Stimulated activated CD4-positive, alpha-beta T cell treated with anti-CD3 and anti-CD28 coated beads, Interleukin-4, amount 100 ng/mL, for 1 hour (primary cell): ENCODE data around the gene EFCAB7.
"Not testable (repeated sequence)": the region's sequence is repeated elsewhere in the genome, so short reads cannot be mapped to it uniquely, and the experiment has no call there.

Experiments used
- DNase-seq: peaks from one replicate; pipeline ENCODE4 v3.0.0-alpha.2; 2020

The EFCAB7 gene

DNA sequence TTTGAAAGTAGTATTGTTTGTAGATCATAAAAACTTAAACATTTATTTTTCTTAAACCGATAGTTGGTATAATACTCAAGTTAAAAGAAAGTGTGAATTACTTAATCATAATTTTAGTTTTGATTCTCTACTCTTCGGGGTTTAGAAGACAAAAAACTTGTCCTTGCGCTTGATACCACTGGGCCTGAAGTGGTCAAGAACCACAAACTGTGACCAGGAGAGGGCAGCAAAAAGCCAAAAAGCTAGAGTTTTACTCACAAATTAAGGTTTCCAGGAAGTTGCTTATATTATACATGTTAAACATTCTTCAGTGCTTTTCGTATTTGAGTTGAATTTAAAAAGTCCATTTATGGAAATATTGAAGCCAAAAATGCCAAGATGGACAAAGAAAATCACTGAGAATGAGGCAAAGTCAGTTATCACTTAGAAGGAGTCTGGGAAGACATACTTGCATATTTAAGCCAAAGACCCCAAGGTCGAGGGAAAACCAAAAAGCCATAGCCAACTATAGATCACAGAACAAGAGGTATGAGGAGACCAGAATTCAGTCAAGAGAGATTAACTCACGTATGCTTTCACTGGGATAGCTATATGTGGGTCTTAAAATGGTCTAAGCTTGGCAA, 34.2 kb downstream of the EFCAB7 start:
- no peak for DNase-seq

DNA sequence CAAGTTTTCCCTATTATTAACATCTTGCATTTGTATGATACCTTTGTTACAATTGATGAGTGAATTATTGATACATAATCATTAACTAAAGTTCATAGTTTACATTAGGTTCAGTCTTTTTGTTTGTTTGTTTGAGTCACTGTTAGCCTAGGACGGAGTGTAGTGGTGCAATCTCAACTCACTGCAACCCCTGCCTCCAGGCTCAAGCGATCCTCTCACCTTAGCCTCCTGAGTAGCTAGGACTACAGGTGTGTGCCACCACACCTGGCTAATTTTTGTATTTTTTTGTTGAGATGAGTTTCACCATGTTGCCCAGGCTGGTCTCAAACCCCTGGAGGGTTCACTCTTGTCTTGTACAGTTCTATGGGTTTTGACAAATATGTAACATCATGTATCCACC, 36.0 kb downstream of the EFCAB7 start:
- DNase-seq, result no peak

DNA sequence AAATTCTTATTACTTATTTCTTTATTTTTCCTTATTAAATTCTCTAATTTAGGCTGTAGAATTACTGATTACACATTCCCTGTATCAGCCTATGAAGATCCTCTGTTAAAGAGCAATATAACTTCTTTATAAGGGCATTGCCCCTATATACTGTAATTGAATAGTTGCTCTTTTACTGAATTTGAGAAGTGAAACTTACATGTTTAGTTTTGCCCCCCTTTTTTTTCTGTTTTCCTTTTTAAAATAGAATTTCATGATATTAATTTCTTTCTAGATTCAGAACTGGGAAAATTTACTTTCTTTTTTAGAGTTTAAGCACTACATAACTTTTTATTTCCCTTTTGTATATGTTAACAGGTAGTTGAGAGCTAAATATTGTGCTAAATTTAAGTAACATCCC, 40.4 kb downstream of the EFCAB7 start:
- no peak for DNase-seq

DNA sequence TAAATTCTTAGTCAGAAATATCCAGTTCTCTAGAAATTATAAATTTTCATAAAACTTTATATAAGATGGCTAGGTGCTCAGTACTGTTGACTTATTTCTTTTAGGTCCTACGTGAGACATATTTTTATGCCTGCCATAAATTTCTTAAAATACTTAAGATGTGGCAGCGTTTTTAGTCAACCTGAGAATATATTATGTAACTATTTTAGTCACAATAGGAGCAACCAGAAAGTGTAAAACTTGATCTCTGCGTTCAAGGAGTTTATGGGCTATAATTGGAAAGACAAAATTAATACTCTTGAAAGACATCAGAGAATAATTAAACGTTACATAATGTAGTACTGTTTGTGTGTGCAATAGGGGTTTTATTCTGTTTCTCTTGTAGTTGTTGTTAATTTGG, 45.7 kb downstream of the EFCAB7 start:
- no peak for DNase-seq

DNA sequence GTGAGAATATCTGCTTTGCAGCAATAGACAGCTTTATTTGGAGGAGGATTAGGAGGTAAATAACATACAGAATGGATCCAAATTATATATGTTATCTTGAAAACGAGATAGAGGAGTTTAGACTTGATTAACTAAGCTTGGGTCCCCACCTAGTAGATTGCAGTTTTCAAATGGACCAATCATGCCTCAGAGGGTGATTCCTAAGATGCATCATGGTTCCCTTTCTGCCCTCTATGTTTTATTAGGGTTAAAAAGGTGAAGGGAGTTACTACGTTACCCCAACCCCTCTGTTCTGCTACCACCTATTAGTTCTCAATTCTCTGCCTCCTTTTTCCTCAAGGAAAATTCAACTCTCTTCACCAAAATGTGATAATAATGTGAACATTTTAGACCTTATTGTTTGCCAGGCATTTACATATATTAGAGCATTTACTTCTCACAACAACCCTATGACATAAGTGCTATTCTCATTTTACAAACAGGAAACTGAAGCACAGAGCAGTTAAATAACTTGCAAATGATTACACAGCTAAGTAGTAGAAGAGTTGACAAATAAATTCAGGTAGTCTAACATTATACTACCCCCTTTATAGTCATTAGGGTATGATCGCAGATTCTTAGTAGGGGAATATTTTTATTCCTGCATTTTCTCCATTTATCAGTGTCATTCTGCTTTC, 46.5 kb downstream of the EFCAB7 start:
- no peak for DNase-seq

DNA sequence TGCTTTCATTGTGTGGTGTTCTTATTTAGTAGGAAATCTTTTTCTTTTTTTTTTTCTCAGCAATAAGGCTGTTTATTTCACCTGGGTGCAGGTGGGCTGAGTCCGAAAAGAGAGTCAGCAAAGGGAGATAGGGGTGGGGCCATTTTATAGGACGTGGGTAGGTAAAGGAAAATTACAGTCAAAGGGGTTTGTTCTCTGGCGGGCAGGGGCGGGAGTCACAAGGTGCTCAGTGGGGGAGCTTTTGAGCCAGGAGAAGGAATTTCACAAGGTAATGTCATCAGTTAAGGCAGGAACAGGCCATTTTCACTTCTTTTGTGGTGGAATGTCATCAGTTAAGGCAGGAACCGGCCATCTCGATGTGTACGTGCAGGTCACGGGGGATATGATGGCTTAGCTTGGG, 49.4 kb downstream of the EFCAB7 start:
- DNase-seq, result not testable (repeated sequence)

DNA sequence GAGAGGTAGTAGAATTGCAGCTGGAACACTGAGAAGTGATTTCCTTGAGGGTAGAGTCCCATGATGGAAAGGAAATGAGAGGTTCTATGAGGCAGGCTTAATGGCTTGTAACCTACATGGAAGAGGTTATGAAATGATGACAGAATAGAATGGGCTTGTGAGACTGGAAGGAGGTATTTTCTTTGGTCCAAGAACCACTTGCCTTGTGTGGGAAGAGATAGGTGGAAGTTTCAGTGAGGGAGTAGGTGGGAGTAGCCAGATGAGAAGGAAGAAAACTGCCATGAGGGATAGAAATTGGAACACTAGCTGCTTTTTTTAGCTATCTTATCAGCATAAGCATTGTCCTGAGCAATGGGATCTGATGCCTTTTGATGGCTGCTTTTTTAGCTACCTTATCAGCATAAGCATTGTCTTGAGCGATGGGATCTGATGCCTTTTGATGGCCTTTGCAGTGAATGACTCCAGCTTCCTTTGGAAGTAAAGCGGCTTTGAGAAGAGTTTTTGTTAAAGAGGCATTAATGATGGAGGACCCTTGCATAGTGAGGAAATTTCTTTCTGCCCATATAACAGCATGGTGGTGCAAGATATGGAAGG, 51.0 kb downstream of the EFCAB7 start:
- DNase-seq, result not testable (repeated sequence)

DNA sequence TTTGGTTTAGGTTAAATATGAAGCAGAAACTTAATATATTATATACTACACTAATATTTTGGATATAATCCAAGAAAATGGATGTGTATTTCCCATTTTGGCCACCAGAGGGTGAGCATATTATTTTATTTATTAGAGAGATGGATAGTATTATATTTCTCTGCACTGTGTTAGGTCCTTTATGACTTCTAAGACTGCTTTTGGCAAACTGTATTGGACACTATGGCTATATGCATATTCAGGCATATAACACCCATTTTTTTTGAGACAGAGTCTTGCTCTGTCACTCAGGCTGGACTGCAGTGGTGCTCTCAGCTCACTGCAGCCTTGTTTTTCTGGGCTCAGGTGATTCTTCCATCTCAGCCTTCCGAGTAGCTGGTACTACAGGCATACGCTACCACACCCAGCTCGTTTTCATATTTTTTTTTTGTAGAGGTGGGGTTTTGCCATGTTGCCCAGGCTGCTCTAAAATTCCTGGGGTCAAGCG, 52.1 kb downstream of the EFCAB7 start:
- no peak for DNase-seq

DNA sequence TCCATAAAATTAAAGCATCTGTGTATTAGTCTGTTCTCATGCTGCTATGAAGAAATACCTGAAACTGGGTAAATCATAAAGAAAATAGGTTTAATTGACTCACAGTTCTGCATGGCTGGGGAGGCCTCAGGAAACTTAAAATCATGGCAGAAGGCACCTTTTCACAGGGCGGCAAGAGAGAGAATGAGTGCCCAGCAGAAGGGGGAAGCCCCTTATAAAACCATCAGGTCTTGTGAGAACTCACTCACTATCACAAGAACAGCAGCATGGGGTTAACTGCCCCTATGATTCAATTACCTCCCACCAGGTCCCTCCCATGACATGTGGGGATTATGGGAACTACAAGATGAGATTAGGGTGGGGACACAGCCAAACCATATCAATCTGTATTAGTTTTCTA, 63.0 kb downstream of the EFCAB7 start:
- not testable (repeated sequence) for DNase-seq

DNA sequence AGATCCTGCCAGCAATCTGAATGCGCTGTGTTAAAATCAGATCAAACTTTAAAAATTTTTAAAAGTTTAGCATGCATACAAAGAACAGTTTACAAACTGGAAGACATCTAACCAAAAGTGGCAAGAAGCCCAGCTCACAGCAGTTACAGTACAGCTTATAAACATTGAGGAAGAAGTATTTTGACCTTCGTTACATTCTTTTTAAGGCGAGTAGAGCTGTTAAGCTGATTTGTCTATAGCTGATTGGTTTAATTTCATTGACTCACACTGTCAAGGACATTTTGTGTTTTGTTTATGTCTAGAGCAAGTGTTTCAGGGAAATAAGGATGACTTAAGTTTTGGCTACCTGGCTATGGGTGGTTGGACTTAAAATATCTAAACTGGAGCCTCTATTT, 66.8 kb downstream of the EFCAB7 start:
- no peak for DNase-seq

DNA sequence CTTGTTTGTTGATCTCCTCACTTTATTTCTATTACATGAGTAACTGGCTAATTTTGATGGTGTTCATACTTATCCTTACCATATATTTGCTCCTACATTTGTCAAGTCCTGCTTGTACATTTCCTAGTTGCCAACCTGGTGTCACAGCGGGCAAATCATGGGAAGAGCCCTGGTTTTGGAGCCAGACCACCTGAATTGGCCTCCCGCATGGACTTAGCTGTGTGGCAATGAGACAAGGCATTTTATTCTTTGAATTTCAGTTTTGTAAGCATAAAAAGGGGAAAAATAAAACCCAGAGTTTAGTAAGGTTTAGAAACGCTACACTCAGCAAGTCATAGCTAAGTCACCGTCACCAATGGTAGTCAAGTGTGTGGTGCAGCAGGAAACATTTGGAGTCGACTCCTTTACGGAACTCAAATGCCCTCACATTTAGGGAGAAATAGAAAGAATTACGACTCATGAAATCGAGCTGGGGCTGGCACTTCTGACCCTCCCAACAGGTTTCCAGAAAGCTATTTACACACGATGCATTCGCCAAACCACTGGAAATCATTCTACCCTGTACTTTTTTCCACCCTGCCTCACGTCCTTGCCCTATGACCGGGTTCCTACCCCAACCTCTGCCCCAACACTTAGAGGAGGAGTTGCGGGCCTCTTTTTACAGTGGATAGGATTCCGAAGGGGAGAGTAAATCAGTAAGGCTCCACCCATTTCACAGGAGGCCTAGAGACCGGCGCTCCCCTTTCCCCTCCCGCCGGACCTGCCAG, 69.4 kb downstream of the EFCAB7 start:
- DNase-seq, result no peak

DNA sequence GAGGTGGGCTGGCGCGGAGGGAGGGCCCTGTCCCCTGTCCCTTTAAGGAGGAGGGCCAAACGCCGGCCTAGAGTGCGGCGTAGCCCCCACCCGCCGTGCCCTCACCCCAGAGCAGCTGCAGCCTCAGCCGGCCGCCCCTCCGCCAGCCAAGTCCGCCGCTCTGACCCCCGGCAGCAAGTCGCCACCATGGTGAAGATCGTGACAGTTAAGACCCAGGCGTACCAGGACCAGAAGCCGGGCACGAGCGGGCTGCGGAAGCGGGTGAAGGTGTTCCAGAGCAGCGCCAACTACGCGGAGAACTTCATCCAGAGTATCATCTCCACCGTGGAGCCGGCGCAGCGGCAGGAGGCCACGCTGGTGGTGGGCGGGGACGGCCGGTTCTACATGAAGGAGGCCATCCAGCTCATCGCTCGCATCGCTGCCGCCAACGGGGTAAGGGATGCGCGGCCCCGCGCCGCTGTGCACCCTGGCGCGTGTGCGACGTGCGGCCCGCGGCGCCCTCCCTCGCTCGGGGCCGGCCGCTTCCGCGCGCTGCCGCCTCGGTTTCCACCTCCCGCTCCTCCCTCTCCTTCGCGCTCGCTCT, 70.1 kb downstream of the EFCAB7 start, which contains the start of gene PGM1:
Gene PGM1, plus strand, starts transcription at position 109 of the 583 bp plus-strand sequence. Its CDS starts 78 bp downstream, at position 187.
- peak; percentile 78 for DNase-seq

DNA sequence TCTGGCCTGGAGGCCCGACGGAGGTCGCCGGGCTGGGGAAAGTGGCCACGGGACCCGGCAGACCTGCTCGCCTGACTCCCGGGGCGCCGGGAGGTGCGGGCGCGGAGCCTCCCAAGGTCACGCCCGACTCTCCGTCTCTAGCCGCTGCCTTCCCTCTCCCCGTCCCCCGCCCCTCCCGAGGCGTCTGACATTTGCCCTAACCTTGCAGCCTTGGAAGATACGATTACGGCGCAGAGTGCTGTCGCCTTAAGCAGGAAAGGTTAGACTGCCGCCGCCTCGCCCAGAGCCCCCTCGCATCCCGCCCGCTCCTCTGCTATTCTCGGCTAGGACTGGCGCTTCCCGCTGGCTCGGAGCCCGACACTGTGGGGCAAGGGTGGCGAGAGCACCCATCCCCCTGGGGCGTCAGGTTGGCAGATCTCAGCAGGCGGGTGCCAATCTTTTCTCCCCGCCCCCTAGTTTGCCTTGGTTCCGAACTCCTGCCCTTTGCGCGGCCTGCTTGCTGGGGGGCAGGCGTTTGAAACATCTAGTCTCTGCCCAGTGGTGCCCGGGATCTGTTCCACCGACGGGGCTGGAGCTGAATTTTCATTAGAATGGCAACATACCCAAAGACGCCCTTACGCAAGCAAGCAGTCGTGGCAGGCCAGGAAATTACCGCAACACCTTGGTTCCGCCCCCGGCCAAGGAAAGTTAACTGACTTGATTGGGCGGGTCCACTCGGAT, 70.7 kb downstream of the EFCAB7 start:
- peak; percentile 72 for DNase-seq

DNA sequence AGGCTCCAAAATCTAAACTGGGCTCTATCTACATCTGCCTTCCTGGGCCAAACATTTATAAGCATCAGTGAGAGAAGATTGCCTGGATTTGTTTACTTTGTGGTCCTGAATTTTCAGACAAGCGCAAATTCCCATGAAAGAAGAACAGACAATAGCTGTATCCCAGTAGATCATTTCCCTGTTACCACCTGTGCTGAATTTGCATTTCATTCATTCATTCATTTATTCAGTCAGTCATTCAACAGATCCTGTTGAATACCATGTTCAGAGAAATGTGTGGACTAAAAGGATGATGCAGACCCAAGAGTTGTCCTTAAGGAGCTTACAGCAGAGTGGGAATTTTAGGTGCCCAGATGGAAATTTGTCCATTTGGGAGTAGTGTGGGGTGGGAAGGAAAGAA, 72.1 kb downstream of the EFCAB7 start:
- DNase-seq, result no peak

DNA sequence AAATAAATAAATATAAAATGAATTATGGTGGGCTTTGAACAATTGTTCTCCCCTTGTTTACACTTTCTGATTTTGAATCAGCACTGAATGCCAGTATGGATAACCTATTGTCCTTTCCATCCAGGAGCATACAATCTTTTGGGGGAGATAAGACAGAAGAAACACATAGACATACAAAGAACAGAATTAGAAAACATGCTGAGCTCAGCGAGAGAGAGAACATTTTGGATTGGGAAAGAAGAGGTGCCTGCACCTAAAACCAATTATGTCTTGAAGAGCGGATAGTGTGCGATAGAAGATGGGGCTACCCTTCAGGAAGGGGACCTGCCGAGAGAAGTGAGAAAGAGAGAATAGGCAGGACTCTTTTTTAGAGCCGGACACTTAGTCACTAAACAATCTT, 76.5 kb downstream of the EFCAB7 start:
- no peak for DNase-seq

DNA sequence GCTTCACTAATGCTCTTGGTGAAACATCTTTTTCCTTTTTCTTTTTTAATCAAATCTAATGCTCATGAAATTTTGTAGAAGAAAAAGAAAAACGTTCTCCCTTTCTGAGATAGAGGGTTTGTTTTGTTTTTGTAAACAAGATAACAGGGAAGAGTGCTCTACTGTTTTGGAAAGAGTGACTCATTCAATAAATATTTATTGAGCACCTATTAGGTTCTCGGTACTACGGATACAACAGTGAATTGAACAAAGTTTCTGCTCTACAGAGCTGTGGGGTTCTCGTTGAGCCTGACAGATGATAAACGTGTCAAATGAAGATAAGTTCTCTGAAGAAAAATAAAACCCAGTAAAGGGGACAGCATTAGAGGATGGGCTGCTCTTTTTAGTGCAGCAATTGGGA, 76.9 kb downstream of the EFCAB7 start:
- no peak for DNase-seq

DNA sequence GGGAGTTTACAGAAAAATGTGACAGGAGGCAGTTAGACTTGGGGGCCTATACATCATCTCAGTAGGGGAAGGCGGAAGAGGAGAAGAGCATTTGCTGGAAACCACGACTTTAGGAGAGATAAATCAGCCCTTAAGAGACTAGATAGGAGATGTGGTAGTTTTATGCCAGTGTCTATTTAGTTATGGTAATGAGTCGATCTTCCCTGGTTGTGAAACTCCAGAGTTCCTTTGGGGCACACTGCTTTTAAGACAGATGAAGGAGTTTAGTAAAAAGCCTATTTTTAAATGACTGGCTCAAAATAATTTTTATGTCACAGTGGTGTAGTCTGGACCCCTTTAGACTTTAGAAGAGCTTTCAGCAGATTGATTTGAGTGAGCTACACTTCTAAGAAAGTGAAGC, 77.7 kb downstream of the EFCAB7 start:
- DNase-seq, result no peak

DNA sequence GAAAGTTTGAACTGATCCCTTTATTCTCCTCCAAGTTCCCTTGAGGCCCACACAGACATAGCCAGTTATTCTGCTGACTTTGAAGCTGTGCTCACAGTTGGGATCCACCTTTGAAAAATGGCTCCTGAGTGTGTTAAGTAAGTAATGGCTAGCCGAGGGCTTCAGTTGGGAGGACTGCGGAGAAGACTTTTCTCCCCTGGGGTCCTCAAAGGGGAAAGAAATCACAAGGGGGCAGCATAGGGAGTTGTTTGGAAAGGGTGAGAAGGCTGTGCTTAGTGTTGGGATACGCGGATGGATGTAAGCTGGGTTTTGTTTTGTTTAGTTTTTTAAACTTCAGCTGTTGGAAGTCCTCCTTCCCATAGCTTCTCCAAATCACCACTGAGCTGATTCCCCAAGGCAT, 78.1 kb downstream of the EFCAB7 start:
- no peak for DNase-seq

DNA sequence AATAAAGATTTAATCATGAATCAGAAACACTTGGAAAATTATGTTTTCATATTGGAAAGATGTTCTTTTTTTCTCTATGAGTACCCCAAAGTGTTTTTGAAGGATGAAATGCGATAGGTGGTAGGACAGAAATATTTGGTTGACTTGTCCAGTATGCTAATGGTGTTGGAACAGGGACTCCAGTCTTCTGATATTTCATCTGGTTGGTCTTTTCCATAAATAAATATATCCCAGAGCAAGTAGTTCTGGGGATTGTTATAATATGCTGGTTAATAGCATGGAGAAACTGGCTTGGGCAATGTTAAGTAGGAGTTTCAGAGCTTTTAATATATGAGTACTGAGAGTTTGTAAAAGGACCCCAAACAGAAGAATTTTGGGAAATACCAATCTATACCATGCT, 78.6 kb downstream of the EFCAB7 start:
- no peak for DNase-seq

DNA sequence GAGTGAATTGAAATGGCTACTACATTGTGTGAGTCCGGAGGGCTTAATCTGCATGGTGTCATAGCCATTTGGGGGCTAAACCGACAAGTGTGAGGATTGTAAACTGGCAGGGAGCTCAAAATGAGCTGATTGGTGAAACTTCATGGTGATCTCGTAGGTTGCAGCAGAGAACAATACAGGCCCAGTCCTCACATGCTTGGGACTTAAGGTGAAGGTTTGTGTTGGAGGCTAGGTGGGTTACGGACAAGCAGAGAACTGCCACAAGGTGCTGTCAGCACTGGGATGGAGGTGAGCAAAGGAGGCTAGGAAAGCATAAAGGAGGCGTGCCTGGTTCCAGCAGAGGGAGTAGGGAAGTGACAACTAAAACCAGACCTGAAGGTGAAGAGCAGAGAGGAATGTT, 79.3 kb downstream of the EFCAB7 start:
- no peak for DNase-seq

DNA sequence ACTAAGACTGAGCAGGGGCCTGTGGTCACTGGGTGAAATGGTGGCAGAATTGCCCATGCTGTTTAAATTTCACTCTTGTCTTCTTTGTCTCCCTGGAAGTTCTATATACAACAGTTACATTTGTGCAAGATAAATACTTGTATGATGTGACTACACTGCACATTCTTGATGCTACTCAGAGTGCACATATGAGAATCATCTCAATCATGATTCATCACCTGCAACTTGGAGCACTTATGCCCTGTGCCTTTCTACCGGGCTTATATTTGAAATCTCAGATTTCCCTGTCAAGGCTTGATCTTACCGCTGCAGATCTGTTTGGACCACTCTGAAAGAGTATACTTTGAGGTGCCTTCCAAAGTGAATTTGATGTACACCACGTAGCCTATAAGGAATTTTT, 80.5 kb downstream of the EFCAB7 start:
- no peak for DNase-seq

DNA sequence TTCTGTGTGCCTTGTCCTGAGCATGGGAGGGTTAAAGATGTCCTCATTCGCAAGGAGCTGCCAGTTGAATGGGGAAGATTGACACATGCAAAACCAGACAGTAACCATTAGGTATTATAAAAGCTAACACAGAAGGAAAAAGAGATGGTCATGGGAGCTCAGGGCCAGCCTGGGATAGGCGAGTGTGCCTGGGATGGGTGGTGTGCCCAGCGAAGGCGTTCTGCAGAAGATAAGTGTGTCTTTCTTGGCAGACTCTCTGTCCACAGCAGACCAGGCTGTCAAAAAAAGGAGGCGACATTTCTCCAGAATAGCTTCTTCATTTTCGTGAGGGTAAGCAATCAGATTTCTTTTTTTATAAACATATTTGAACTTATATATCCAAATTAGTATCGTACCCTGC, 84.0 kb downstream of the EFCAB7 start:
- DNase-seq, result no peak

DNA sequence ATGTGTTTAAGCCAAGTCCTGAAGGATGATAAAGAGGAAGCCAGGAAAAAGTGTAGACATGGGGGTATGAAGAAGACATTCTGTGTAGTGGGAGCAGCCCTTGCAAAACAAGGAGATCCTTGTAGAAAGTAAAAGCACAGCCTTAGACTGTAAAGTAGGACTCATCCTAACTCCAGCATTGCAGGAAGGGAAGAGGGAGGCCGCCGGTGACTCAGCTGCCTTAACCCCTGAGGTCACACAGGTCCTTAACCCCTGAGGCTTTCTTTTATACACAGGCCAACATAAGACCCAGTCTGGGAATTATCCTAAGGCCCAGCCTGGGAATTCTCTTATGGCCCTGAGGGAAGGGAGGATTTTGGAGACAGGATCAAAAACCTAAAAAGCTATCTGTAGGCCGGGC, 87.9 kb downstream of the EFCAB7 start:
- DNase-seq, result no peak
